ENCODE results near the gene DDRGK1.
A peak's percentile ranks its signal among the peaks of the same experiment; 100 is the strongest.

DDRGK1 gene

DNA sequence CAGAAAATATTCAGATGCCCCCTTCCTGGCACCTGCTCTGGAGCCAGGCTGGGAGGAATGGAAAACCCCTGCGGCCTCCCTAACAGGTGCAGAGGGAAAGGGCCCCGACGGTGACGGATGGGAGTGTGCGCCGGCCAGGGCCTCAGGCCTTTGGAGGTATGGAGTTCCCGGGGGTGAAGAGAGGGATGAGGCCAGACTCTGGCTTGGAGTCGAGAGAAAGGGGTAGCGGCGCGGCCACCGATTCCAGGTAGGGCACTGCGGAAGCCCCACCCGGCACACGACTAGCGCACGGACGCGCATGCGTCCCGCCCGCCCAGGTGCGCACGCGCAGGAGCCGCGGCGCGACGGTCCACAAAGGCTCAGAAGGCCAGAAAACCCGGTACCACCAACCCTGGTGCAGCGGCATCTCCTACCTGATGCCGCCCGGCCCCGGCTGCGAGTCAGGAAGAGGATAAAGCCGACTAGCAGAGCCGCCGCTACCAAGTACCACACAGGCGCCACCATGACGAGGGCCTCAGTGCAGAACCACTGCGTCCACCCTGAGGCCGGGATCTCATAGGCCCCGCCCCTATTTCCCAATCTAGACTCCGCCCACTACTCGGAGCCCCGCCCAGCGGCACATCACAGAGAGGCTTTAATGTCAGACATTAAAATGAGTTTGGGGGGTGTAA lies at the start of gene DDRGK1:
Gene DDRGK1, minus strand, starts transcription at position 559 of the 671 bp plus-strand sequence. Its CDS starts 55 bp downstream, at position 504.
- DNase-seq, result peak; percentile 87

DNA sequence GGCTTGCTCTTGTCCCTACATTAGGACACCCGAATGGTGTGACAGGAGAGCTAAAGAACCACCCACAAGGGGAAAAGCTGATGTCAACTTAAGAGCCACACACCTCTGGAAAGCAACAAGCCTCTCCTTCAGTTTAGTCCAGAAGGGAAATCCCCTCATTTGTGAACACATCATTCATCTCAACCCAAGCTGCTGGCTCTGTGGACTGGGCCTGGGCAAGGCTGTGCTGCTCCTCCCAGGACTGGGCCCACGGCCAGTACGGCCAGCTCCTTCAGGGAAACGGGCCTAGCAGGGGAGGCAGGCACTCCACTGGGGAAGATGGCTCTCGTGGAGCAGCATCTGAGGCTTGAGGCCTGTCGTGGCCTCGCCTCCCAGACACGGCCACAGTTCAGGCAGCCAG lies 47.3 kb upstream of the DDRGK1 start:
- no peak for DNase-seq

DNA sequence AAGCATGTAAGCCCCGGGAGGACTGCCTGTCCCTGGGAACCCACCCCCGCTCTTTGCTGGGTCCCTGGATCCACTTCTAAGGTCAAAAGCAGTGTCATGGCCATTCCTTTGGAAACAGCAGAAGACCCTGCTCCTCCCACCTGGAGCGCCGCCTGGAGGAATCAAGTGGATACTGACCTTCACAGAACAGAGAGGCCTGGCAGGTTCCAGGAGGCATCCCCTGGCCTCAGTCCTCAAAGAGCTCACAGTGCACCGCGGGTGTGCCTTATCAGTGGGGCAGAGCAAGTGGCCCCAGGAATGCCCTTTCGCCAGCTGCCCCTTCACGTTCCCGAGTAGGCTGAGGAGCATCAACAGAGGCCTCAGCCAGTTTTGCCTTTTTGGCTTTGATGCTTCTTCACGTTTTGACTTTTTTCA lies 45.6 kb upstream of the DDRGK1 start:
- DNase-seq, result no peak

DNA sequence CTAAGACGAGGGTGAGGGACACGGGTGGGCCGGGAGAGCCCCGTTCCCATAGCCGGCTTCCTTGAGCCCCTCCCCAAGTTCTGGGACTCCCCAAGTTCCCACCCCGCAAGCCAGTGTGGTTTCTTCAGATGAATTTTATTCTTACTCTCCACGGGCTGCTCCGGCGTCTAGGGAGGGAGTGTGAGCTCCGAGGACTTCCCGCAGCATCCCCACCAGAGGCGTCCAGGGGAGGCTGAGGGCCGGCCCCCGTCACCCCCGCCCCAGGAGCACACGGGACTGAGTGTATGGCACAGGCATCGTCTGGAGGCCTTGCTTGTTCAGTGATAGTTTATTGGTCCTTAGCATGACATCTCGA lies 44.5 kb upstream of the DDRGK1 start:
- DNase-seq, result no peak

DNA sequence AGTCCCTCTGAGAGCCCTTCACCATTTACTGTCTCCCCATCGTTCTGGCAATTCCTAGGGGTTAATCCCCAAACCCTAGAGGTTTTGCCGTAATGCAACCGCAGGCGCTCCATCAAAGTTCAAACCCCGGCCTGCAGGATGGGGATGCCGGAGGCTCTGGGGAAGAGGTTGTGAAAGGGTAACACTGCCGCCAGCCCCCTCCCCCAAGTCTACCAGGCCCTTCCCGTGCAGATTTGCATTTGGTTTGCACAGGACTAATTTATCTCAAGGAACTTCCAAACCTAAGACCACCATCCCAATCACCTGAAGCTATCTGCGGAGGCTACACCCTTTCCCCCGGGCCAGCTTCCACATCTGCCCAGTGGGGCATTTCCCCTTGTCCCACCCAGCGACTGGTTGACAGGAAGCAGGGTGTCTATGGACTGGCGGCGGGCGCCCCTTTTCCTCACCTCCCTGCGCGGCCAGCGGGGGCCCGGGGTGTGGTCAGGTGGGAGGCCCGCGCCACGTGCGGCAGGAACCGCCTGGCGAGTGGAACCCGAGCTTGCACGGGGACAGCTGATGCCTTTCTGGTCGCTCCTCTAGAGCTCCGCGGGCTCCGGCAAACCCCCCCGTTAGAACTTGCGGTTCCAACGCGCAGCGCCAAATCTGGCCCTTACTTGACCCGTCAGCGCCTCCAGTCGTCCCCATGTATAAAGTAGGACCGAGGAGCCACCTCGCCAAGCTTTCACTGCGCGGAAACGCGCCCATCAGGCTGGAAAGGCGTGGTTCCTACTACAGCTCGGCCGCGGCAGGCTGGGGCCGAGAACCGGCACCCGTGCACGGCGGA lies 43.9 kb upstream of the DDRGK1 start:
- peak; percentile 8 for DNase-seq

DNA sequence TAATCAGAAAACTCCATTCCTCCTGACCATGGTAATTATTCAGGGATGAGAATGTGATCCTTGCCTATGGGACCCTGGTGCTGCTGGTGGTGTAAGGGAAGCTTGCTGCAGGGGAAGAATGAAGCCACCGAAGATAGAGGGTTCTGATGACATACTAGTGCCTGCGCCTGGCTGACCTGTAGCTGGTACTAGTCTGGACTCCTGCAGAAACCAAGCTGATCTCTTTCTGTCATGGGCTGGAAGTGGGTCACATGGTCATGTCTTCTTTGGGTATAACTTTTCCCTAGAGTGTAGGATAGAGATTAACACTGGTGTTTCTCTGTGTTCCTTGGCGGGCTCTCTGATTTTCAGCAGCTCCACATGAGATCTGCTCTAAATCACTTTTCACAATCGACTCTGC lies 43.2 kb upstream of the DDRGK1 start:
- DNase-seq, result no peak

DNA sequence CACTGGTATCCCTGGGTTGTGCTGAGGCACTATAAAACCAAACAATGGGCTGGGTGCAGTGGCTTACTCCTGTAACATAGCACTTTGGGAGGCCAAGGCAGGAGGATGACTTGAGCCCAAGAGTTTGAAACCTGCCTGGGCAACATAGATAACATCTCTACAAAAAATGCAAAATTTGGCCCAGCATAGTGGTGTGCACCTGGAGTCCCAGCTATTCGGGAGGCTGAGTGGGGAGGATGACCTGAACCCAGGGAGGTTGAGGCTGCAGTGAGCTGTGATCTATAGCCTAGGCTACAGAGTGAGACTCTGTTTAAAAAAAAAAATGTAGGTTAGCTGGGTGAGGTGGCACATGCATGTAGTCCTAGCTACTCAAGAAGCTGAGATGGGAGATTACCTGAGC lies 42.2 kb upstream of the DDRGK1 start:
- no peak for DNase-seq

DNA sequence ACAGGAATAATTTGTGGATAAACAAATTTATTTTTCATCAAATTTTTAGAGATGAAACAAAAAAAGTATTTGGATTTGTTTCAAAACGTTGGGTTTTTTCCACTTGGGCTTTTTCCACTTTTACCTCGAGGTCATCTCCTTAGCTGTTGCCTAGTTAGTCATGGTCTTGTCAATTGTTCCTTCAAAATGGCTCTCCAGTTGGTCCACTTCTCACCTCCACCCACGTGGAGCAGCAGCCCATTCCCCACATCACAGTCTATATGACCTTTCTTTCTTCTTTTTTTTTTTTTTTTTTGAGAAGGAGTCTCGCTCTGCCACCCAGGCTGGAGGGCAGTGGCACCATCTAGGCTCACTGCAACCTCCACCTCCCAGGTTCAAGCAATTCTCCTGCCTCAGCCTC lies 41.2 kb upstream of the DDRGK1 start:
- DNase-seq, result no peak

DNA sequence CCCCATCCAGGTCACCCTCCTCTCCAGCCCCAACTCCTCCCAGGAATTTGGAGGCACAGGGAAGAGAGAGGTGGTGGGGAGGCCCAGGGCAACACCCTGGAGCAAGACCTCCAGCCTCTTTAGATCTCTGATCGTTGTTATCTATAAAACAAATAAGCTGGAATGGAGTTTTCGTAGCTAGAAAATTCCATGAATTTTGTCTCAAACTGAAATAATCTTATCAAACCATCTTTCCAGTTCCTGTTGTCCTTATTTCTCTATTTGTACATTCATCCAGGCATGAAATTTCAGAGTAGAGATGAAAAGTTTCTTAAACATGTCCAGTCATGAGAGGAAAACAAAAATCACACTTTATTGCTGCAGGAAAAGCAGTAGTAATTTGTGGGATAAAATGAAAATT lies 40.7 kb upstream of the DDRGK1 start:
- no peak for DNase-seq

DNA sequence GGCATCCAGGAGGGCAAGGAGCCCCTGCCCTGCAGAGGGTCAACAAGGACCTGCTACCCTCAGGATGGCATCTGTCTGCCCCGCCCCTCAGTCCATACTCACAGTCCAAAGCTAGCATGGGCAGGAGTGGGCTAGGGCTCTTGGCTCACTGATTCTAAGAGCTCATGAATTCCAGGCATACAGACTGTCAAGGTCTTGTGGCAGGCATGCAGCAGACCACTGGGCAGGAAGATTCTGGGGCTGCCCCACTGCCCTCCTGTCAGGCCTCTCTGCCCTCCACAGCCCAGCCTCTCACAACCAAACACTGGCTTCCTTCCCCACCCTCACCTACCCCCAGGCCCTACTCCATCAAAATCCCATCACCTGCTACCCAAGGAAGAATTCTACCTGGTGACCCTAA lies 40.1 kb upstream of the DDRGK1 start:
- DNase-seq, result no peak

DNA sequence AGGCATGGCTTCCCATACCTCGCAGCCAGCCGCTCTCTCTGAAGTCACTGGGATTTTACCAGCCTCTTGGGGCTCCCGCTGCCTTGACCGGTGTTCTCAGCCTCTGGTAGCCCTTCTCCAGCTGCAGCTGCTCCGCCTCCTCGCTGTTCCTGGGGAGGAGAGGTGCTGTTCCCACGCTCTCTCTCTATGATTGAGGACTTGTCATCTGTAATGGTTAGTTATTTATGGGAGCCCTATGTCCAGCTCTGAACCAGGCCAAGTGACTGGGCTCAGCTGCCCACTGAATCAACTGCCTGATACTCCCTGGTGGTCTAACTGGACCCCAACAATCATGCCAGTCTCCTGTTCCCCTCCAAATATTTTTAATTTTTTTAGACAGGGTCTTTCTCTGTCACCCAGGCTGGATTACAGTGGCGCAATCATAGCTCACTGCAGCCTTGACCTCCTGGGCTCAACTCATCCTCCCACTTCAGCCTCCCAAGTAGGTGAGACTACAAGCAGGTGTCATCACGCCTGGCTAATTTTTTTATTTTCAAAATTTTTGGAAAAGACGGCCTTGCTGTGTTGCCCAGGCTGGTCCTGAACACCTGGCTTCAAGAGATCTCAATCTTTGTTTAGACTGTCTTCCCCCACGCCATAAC lies 39.4 kb upstream of the DDRGK1 start:
- no peak for DNase-seq

DNA sequence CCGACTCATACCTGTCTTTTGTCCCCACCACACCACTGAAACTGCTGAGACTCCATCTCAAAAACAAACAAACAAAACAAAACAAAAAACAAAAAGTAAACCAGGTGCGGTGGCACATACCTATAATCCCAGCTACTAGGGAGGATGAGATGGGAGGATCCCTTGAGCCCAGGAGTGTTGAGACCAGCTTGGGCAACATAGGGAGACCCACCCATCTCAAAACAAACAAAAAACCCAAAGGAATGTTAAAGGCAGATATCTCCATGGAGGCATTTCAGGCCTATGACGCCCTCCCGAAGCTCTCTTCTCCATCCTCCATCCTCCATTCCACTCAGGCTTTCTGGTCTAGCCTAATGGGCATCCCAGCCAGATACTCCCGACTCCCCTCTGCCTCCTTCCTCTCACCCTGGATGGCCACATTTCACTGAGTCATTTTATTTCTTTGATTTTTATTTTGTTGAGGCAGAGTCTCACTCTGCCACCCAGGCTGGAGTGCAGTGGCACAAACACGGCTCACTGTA lies 37.8 kb upstream of the DDRGK1 start:
- DNase-seq, result no peak

DNA sequence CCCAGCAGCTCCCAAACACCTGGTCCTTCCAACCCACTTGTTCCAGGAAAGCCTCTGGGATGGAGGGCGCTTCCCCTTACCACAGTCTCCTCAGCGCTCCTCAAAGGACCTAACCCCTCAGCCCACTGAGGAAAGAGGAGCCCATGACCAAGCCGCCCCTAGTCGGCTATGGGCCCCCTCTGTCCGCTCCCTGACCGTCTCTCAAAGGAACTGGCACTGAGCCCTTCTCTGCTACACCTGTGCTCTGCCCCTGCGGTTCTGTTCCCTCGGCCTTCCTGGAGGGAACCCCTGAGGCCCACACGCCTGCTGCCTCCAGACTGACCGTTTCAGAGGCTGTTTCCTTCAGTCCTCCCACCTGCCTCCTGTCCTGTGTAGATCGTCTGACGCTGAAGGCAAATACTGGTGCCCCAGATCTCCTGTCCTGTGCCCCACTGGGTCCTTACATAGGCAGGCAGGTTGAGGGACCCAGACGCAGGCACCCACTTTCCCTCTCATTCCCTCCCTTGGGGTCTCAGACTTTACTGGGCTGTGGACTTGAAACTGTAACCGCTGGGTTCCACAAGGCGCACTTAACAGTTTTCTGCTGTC lies 36.4 kb upstream of the DDRGK1 start:
- DNase-seq, result no peak

DNA sequence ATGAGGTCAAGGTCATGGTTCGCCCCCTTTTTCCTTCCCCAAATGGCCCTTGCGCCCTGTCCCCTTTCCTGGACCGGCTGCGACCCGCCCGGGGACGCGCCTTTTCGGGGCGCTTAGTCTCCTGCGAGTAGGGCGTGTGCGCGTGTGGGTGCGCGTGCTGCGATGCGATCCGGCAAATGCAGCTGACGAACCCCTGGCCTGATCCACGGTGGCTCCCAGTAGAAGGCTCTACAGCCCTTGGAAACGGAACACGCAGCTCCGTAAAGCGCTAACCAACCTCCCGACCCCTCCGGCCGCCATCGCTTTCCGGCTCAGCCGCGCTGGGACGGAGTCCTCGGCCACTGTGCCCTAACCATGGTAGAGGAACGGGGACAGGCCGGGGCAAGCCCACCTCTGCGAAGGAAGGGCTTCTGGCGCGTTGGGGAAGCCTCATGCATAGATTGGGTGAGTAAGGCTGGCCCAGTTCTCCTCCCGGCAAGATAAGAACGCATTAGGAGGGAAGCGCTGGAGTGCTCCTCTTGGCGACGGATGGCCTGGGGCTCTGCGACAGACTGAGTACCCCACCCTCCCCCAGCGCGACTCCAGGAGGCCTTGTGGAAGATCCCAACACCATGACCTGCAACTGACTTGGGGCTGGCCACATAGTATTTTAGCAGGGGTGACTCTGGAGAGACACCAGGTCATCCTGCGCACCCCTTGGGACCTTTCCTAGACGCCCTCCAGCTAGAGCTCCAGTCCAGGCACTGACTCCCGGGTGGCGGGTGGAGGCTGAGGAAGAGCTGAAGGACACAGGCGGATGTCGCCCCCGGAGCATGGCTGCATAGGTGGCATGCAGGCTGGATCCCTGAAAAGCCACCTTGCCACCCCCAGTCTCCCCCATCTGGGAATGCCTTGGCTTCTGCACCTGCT lies 35.6 kb upstream of the DDRGK1 start:
- DNase-seq, result peak; percentile 7

DNA sequence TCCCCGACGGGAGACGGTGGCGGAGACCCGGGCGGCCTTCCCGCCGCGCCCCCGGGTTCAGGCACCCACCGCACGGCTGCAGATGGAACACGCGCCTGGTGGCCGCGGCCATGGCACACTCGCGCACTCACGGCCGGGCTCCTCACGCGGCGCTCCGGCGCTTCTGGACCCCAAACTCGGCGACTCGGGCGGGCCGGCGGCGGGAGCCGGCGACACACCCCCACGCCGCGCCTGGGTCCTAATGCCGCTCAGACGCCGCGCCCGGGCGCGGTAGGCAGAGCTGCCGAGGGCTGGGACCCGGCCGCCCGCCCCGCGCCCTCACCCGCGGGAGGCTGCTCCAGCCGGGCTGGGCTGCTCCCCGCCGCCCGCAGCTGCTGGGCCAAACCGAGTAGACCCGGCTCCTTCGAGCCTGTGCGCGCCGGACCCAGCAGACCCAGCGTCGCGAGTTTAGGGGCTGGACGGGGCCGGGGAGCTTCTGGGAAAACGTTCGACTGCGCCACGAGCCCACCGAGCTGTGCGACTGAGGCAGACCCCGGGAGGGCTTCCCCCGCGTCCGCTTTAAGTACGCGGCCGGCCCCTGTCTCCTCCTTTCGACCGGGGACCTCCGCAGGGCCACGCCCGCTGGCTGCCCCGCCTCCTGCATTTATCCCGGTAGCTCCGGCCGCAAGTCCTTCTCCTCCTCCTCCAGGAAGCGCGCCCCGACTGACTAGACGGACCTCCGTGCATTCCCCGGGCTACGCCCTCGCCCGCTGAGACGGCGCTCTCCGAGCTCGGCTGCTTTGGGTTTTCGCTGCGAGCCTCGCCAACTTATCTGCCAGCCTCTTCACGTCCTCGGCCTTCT lies 34.8 kb upstream of the DDRGK1 start, which contains the start of gene SLC4A11:
Gene SLC4A11, minus strand, starts transcription at position 165 of the 841 bp plus-strand sequence. Its CDS starts 53 bp downstream, at position 112.
- DNase-seq, result peak; percentile 81

DNA sequence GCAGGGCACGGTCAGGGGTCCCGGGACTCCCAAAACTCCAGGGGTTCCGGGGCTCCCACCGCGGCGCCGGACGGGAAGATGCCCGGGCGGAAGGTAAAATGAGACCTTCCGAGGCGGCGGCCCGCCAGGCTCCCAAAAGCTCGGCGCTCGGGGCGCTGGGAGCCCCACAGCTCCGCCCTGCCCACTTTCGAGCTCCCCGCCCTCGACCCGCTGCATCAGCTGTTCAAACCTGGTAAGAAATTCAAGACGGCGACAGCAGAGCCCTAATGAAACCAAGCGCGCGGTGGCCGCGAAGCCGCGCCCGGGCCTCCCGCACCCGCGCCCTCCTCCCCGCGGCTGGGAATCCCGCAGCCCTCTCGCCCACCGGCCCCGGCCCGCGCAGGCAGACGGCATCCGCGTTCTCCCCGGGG lies 34.1 kb upstream of the DDRGK1 start:
- peak; percentile 17 for DNase-seq

DNA sequence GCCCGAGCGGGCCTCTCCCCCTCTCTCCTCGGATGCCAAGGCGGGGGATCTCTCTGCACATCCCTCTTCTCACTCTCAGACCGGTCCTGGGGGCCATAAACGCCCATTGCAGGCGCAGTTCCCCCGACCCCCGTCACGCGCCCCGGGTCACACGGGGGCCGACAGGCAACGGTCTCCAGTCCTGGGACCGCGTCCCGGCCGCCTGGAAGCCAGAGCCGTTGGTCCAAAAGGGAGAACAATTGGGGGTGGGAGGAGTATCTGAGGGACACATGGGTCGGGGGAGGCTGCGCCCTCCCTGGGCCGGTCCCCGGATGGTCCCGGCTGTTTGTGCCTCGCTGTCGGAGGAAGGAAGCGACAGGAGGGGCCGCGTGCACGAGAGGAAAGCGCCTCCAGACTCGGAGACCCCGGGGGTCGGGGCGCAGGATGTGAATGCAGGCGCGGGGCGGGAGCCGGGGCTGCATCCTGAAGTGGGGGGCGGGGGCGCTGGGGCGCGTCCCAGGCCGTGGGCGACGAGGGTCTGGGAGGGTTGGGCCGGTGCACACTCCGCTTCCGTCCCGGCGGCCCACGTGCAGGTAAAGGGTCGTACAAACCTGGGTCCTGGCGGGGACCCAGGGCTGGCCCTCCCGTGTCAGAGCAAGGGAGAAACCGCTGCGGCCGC lies 33.6 kb upstream of the DDRGK1 start:
- DNase-seq, result no peak

DNA sequence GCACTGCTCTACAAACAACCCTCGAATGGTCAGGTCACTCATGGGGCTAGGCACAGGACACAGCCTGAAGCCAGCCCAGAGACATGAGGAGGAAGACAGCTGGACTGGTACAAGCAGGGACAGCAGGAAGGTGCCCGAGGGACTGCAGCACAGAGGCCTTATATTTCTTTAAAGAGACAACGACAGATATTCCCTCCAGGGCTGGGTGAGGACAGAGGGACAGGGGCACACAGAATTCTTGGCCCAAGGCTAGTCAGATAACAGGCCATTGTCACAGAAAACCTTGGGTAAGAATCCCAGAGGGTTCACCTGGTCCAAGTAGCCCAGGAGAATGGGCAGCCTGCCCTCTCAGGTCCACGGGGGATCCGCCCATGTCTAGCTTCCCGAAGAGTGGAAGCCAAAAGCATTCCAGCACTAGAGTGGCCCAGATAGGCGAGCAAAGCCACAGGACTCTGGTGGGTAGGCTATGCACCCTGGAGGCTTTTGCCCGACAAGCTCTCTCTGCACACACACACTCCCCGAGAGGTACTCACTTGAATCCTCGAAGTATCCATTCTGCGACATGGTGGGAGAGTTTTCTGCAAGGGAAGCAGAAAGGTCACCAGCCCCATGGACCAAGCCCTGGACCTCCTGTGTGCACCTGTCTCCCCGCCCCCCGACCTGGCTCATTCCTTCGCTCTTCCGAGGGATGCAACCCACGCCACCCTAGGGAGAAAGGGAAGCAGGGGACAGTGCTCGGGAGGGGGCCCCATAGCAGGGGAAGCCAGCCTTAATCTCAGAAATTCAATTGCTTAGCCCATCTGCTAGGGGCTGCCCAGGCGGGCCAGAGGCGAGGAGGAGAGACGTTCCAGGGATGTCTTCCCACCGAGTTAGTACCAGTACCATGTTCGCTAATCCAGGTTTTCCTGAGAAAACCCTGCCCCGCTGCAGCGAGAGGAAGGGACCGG lies 32.8 kb upstream of the DDRGK1 start:
- DNase-seq, result no peak

DNA sequence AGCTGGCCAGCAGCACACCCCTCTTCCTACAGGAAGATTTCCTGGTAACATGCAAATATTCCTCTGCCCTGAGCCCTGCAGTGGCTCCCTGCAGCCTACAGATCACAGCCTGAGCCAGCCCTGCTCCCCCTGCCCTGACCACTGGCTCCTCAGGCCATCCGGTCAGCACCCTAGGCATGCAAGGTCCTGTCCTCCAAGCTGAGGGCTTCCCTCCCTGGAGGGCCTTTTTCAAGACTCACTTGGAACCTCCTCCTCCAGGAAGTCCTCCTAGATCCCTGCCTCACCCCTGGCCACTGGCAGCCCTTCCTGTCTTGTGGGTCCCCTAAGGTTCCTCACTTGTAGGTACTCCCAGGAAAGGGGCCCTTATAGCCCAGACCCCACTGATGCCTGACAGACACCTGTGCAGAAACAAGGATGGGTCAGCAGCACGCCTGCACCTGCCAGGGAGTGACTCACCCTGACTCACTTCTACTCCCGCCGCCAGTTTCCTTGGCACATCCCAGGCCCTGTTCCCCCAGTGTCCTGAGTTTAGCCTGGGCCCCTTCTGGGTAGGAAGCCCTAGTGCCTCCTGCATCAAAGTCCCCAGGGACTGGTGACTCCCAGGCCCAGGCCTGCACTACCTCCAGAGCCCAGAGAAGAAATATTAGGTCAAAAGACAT lies 31.3 kb upstream of the DDRGK1 start:
- no peak for DNase-seq

All from inflammatory macrophage treated with lipopolysaccharide for 4 hours (primary cell).